Spleen (tissue), 7 donors: ENCODE results near the gene AMOTL1.

Source experiments
- CTCF ChIP-seq, 11 experiments: fragments of 200-600 bp in 7 of 11; fragments of 450-650 bp in 4 of 11; sonication (generic) in 4 of 11; IDR thresholded peaks in 8 of 11; conservative IDR thresholded peaks in 3 of 11; 1 replicate in 7 of 11; 2 replicates in 4 of 11; pipeline versions ENCODE4 v1.4.0 to v1.8.0; 2016 to 2021; ENCODE audit warnings: antibody characterized with exemption in 11 of 11, inconsistent platforms in 4 of 11, mild to moderate bottlenecking in 1 of 11
- POLR2AphosphoS5 ChIP-seq, 3 donors: sonication (generic); formaldehyde crosslinking; IDR thresholded peaks; one replicate each; pipeline ENCODE4 v1.5.1; 2017; ENCODE audit warnings: antibody characterized with exemption in 3 of 3
- donor health status: DM: no; HTN: no; CAD: no; lungs with moderate emphysema.
- donor health status: DM: no; HTN: no; CAD: no.
- donor health status: DM: no; HTN: no; CAD: no.

GRCh38 chr11:94806014-94806413, 37.9 kb downstream of the AMOTL1 start:
- TF ChIP-seq CTCF (IDR thresholded peaks at IDR 0.05 in 8 of 11, conservative IDR thresholded peaks at IDR 0.05 in 3 of 11) (no peak), POLR2AphosphoS5 (IDR thresholded peaks at IDR 0.05) (no peak)
